SK-N-SH (cell line): ENCODE results near the gene BPIFB3.

Experiments used
- EZH2phosphoT487 ChIP-seq: fragments of 200-600 bp; sonication (generic); IDR thresholded peaks from 2 replicates; pipeline ENCODE4 v1.6.1; 2017; ENCODE audit warnings: low read depth, mixed run types, mild to moderate bottlenecking, antibody characterized with exemption, moderate library complexity, borderline replicate concordance
- POLR2AphosphoS5 ChIP-seq: IDR thresholded peaks from 2 replicates; pipeline ENCODE4 v1.6.1; 2012; ENCODE audit warnings: low read depth, low read length
- RAD21 ChIP-seq: IDR thresholded peaks from 2 replicates; pipeline ENCODE4 v1.6.1; 2012; ENCODE audit warnings: mild to moderate bottlenecking, low read length
- SMC3 ChIP-seq: IDR thresholded peaks from 2 replicates; pipeline ENCODE4 v1.6.1; 2012; ENCODE audit warnings: low read depth, low read length, improper control_type of control experiment
- TAF1 ChIP-seq: IDR thresholded peaks from 2 replicates; pipeline ENCODE4 v1.6.1; 2012; ENCODE audit warnings: low read depth, mild to moderate bottlenecking, low read length, moderate library complexity, borderline replicate concordance
- TCF12 ChIP-seq: IDR thresholded peaks from 2 replicates; pipeline ENCODE4 v1.4.0; 2012
- USF2 ChIP-seq: fragments of 150-350 bp; IDR thresholded peaks from 2 replicates; pipeline ENCODE4 v1.6.1; 2017; ENCODE audit warnings: antibody characterized with exemption, low read length, low read depth, borderline replicate concordance
- TF ChIP-seq, protein P1 (sequence below): fragments of 200-600 bp; sonication (generic); IDR thresholded peaks from 2 replicates; pipeline ENCODE4 v1.6.1; 2017; ENCODE audit warnings: antibody characterized with exemption, mild to moderate bottlenecking, moderate library complexity
- TF ChIP-seq, protein P2 (sequence below): IDR thresholded peaks from 2 replicates; pipeline ENCODE4 v1.6.1; 2012; ENCODE audit warnings: mild to moderate bottlenecking, low read depth, low read length, moderate library complexity
- TF ChIP-seq, protein P3 (sequence below): IDR thresholded peaks from 2 replicates; pipeline ENCODE4 v1.4.0; 2012; ENCODE audit warnings: low read depth

DNA sequence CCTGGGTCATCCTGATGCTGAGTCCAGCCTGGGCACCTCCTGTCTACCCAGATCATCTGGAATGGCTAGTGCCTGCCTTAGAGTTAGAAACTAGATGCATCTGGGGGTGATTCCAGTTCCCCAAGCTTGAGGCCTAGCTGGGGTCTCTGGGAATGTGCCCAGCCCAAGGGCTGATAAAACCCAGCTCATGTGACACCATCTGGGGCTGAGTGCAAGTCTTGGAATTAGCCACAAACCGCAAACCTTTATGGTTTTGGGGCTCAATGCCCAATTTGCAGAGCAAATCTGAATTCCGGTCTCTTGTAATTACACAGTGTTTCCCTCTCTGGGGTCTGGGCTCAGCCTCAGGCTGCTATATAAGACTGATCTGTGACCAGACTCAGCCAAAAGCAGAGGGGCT is 25.6 kb downstream of the BPIFB3 start, which contains the start of gene BPIFB4:
- TF ChIP-seq, protein P1, sequence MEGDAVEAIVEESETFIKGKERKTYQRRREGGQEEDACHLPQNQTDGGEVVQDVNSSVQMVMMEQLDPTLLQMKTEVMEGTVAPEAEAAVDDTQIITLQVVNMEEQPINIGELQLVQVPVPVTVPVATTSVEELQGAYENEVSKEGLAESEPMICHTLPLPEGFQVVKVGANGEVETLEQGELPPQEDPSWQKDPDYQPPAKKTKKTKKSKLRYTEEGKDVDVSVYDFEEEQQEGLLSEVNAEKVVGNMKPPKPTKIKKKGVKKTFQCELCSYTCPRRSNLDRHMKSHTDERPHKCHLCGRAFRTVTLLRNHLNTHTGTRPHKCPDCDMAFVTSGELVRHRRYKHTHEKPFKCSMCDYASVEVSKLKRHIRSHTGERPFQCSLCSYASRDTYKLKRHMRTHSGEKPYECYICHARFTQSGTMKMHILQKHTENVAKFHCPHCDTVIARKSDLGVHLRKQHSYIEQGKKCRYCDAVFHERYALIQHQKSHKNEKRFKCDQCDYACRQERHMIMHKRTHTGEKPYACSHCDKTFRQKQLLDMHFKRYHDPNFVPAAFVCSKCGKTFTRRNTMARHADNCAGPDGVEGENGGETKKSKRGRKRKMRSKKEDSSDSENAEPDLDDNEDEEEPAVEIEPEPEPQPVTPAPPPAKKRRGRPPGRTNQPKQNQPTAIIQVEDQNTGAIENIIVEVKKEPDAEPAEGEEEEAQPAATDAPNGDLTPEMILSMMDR = no peak
- TF ChIP-seq POLR2AphosphoS5 (no peak), TCF12 (no peak), TAF1 (no peak), USF2 (no peak), EZH2phosphoT487 (no peak), RAD21 (no peak), SMC3 (no peak)
- TF ChIP-seq, protein P2, sequence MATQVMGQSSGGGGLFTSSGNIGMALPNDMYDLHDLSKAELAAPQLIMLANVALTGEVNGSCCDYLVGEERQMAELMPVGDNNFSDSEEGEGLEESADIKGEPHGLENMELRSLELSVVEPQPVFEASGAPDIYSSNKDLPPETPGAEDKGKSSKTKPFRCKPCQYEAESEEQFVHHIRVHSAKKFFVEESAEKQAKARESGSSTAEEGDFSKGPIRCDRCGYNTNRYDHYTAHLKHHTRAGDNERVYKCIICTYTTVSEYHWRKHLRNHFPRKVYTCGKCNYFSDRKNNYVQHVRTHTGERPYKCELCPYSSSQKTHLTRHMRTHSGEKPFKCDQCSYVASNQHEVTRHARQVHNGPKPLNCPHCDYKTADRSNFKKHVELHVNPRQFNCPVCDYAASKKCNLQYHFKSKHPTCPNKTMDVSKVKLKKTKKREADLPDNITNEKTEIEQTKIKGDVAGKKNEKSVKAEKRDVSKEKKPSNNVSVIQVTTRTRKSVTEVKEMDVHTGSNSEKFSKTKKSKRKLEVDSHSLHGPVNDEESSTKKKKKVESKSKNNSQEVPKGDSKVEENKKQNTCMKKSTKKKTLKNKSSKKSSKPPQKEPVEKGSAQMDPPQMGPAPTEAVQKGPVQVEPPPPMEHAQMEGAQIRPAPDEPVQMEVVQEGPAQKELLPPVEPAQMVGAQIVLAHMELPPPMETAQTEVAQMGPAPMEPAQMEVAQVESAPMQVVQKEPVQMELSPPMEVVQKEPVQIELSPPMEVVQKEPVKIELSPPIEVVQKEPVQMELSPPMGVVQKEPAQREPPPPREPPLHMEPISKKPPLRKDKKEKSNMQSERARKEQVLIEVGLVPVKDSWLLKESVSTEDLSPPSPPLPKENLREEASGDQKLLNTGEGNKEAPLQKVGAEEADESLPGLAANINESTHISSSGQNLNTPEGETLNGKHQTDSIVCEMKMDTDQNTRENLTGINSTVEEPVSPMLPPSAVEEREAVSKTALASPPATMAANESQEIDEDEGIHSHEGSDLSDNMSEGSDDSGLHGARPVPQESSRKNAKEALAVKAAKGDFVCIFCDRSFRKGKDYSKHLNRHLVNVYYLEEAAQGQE = no peak
- TF ChIP-seq, protein P3, sequence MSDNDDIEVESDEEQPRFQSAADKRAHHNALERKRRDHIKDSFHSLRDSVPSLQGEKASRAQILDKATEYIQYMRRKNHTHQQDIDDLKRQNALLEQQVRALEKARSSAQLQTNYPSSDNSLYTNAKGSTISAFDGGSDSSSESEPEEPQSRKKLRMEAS = no peak
